Measurements from ENCODE around the gene SCAPER. TPM values are rescaled to one million over a fixed set of nuclear protein-coding genes. Genes with fewer than 3 reads are reported as not detected.

The SCAPER gene
- total RNA-seq, 1 experiment from 2014 or later: 15.3 TPM

DNA sequence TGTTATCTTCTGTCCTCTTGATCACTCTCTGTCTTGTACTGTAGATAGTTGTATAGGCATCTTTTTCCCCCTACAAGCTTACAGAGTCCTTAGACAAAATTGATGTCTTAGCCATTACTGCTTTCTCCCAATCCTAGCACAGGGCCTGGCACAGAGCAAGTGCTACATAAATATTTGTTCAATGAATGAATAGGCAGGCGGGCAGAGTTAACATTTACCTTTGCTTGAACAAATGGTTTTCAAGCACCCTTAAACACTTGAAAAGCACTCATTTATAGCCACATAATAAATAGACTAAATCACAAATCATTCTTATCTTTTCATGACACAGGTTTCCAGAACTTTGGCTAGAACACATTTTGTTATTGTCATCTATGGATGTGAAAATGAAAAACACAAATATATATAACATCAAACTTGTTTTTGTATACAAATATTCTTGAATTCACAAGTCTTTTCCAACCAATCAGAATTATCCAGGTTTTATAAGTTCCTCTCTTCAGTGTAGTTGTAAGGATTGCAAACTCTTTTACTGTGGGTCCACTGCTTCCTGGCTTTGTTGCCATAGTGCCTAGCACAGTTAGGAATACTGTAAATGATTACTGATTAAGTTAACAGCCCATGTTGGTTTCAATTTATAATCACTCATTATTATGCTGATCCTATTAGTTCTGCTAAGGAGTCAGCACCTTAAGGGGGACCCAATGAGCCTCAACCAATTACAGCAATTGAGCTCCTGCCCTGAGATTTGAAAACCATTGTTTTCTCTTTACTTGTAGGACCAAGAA lies 506.6 kb downstream of the SCAPER start:
- intact Hi-C loops (cut with micrococcal nuclease; ENCODE audit: unreplicated experiment) (no loop called here), in situ Hi-C loops (cut with HindIII; ENCODE audit: low pct_unique_long_range_greater_than_20kb, low sequenced_read_pairs) (no loop called here)
- DNase-seq (ENCODE audit: low read depth, low spot score) (no peak), ATAC-seq (no peak)
- Histone ChIP-seq H3K27ac (ENCODE audit: low read length) (no peak overlapping the region), H3K9me3 (ENCODE audit: control insufficient read depth, insufficient read depth, low read depth, low read length) (no peaks in the 10 kb centered on the region), H3K4me1 (ENCODE audit: control insufficient read depth, insufficient read depth, low read length) (no peaks in the 10 kb centered on the region), H3K27me3 (ENCODE audit: control insufficient read depth, insufficient read depth, low read length) (no peaks in the 10 kb centered on the region), H3K36me3 (ENCODE audit: control insufficient read depth, insufficient read depth, low read length) (no peaks in the 10 kb centered on the region), H3K4me3 (ENCODE audit: low read depth in 2 of 2, low read length in 2 of 2) (no peak overlapping the region)
- no peak for TF ChIP-seq SIN3A (IDR thresholded peaks at IDR 0.05; ENCODE audit: borderline replicate concordance, insufficient read depth, low read depth, low read length)
- TF ChIP-seq TCF7L2 (IDR thresholded peaks at IDR 0.05; ENCODE audit: low read depth, low read length): no peak
- TF ChIP-seq, protein P1, sequence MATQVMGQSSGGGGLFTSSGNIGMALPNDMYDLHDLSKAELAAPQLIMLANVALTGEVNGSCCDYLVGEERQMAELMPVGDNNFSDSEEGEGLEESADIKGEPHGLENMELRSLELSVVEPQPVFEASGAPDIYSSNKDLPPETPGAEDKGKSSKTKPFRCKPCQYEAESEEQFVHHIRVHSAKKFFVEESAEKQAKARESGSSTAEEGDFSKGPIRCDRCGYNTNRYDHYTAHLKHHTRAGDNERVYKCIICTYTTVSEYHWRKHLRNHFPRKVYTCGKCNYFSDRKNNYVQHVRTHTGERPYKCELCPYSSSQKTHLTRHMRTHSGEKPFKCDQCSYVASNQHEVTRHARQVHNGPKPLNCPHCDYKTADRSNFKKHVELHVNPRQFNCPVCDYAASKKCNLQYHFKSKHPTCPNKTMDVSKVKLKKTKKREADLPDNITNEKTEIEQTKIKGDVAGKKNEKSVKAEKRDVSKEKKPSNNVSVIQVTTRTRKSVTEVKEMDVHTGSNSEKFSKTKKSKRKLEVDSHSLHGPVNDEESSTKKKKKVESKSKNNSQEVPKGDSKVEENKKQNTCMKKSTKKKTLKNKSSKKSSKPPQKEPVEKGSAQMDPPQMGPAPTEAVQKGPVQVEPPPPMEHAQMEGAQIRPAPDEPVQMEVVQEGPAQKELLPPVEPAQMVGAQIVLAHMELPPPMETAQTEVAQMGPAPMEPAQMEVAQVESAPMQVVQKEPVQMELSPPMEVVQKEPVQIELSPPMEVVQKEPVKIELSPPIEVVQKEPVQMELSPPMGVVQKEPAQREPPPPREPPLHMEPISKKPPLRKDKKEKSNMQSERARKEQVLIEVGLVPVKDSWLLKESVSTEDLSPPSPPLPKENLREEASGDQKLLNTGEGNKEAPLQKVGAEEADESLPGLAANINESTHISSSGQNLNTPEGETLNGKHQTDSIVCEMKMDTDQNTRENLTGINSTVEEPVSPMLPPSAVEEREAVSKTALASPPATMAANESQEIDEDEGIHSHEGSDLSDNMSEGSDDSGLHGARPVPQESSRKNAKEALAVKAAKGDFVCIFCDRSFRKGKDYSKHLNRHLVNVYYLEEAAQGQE (IDR thresholded peaks at IDR 0.05; ENCODE audit: insufficient read depth in 1 of 2, low read depth in 2 of 2, low read length in 1 of 2): no peak
- TF ChIP-seq, protein P2, sequence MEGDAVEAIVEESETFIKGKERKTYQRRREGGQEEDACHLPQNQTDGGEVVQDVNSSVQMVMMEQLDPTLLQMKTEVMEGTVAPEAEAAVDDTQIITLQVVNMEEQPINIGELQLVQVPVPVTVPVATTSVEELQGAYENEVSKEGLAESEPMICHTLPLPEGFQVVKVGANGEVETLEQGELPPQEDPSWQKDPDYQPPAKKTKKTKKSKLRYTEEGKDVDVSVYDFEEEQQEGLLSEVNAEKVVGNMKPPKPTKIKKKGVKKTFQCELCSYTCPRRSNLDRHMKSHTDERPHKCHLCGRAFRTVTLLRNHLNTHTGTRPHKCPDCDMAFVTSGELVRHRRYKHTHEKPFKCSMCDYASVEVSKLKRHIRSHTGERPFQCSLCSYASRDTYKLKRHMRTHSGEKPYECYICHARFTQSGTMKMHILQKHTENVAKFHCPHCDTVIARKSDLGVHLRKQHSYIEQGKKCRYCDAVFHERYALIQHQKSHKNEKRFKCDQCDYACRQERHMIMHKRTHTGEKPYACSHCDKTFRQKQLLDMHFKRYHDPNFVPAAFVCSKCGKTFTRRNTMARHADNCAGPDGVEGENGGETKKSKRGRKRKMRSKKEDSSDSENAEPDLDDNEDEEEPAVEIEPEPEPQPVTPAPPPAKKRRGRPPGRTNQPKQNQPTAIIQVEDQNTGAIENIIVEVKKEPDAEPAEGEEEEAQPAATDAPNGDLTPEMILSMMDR (IDR thresholded peaks at IDR 0.05): no peak
- no peak for TF ChIP-seq POLR2AphosphoS5 (IDR thresholded peaks at IDR 0.05; ENCODE audit: low read depth, low read length)
- no TSS peak for BruUV-seq (replicated peaks)
- ChIA-PET CTCF (no interaction called here), POLR2A (no interaction called here)

DNA sequence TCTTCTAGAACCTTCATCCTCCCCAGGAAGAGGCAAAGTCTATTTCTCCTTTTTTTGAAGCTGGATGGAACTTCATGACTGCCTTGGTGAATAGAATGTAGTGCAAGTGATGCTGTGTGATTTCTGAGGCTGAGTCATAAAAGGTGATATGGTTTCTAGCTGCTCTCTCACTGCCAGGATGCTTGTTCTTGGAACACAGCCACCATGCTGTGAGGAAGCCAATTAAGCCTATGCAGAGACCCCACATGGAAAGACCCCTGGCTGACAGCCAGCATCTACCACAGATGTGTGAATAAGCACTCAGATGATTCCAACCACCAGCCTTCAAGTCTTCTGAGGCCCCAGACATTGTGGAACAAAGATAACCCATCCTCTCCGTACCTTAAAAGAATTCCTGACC lies 511.5 kb downstream of the SCAPER start:
- Histone ChIP-seq H3K4me3 (ENCODE audit: low read depth in 2 of 2, low read length in 2 of 2) (no peak overlapping the region), H3K9me3 (ENCODE audit: control insufficient read depth, insufficient read depth, low read depth, low read length) (no peaks in the 10 kb centered on the region), H3K4me1 (ENCODE audit: control insufficient read depth, insufficient read depth, low read length) (no peaks in the 10 kb centered on the region), H3K27ac (ENCODE audit: low read length) (no peak overlapping the region), H3K36me3 (ENCODE audit: control insufficient read depth, insufficient read depth, low read length) (no peaks in the 10 kb centered on the region), H3K27me3 (ENCODE audit: control insufficient read depth, insufficient read depth, low read length) (no peaks in the 10 kb centered on the region)
- intact Hi-C loops (cut with micrococcal nuclease; ENCODE audit: unreplicated experiment) (no loop called here), in situ Hi-C loops (cut with HindIII; ENCODE audit: low pct_unique_long_range_greater_than_20kb, low sequenced_read_pairs) (no loop called here)
- POLR2A ChIA-PET: no interaction called here
- BruUV-seq (replicated peaks): no TSS peak
- CTCF ChIA-PET: no interaction called here
- DNase-seq (ENCODE audit: low read depth, low spot score) (no peak), ATAC-seq (no peak)
- TF ChIP-seq, protein P2 (IDR thresholded peaks at IDR 0.05): no peak
- TF ChIP-seq SIN3A (IDR thresholded peaks at IDR 0.05; ENCODE audit: borderline replicate concordance, insufficient read depth, low read depth, low read length) (no peak), POLR2AphosphoS5 (IDR thresholded peaks at IDR 0.05; ENCODE audit: low read depth, low read length) (no peak), TCF7L2 (IDR thresholded peaks at IDR 0.05; ENCODE audit: low read depth, low read length) (no peak)
- TF ChIP-seq, protein P1 (IDR thresholded peaks at IDR 0.05; ENCODE audit: insufficient read depth in 1 of 2, low read depth in 2 of 2, low read length in 1 of 2): no peak
